ENCODE data around the gene P2RY11. TPM values are rescaled to one million over a fixed set of nuclear protein-coding genes. Genes with fewer than 3 reads are reported as not detected.

The P2RY11 gene
- total and polyA plus RNA-seq, 2 experiments from 2014 or later: 4.0 to 4.3 TPM

DNA sequence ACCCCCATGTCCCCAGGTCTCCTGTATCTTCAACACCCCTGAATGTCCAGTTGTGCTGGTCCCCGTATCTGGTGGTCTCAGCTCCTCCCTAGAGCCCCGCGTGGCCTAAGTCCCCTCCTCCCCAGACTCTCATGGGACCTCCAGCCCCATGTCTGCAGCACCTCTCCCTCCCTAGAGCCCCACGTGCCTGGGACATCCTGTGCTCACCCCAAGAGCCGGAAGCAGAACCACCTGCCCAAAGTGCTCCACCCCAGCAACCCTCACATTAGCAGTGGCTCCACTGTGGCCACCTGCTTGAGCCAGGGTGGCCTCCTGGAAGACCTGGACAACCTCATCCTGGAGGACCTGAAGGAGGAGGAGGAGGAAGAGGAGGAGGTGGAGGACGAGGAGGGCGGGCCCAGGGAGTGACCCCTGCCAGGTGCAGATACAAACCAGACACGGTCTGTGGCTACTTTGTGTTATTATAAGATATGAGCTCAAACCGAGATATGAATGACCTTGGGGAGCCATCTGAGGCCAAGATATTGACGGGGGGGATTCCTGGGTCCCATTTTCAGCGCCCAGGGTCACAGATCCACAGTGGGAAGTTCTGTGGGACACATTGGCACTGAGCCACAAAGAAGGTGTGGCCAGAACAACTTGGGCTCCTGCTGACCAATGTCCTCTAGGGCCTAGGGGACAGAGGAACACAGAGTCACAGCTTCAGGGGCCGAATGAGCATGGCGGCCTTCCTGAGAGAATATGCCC is 19.4 kb upstream of the P2RY11 start:
- H3K27ac Mint-ChIP-seq: no peak overlapping the region
- Histone ChIP-seq H3K9me2 (ENCODE audit: insufficient read depth) (no peaks in the 10 kb centered on the region), H3K4me3 (no peak overlapping the region), H3K4me1 (ENCODE audit: insufficient read depth) (no peaks in the 10 kb centered on the region; the same call in 1 of the 2 replicates), H3K27ac (ENCODE audit: low read depth) (no peak overlapping the region), H3F3A (replicated peaks; ENCODE audit: low read depth) (peaks cover 5% of the 10 kb centered on the region), H3K79me2 (replicated peaks; ENCODE audit: insufficient read depth) (no peaks in the 10 kb centered on the region), H4K20me1 (replicated peaks; ENCODE audit: insufficient read depth) (peaks cover 8% of the 10 kb centered on the region; the same call in 1 of the 2 replicates), H2AFZ (no peak overlapping the region), H3K27me3 (ENCODE audit: insufficient read depth) (peaks cover 25% of the 10 kb centered on the region), H3K4me2 (no peak overlapping the region), H3K36me3 (ENCODE audit: insufficient read depth) (no peaks in the 10 kb centered on the region)
- H3K4me3 Mint-ChIP-seq: no peak overlapping the region
- peaks cover 25% of the 10 kb centered on the region for H3K27me3 Mint-ChIP-seq (ENCODE audit: insufficient read depth, low read depth, poor library complexity)
- ATAC-seq: no peak
- no peak for TF ChIP-seq NANOG (IDR thresholded peaks at IDR 0.05; ENCODE audit: borderline replicate concordance)
- TF ChIP-seq ZNF114 (CRISPR knock-in tag; IDR thresholded peaks at IDR 0.05): no peak
- TF ChIP-seq, protein P1, sequence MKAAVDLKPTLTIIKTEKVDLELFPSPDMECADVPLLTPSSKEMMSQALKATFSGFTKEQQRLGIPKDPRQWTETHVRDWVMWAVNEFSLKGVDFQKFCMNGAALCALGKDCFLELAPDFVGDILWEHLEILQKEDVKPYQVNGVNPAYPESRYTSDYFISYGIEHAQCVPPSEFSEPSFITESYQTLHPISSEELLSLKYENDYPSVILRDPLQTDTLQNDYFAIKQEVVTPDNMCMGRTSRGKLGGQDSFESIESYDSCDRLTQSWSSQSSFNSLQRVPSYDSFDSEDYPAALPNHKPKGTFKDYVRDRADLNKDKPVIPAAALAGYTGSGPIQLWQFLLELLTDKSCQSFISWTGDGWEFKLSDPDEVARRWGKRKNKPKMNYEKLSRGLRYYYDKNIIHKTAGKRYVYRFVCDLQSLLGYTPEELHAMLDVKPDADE (IDR thresholded peaks at IDR 0.05): no peak
- TF ChIP-seq, protein P2, sequence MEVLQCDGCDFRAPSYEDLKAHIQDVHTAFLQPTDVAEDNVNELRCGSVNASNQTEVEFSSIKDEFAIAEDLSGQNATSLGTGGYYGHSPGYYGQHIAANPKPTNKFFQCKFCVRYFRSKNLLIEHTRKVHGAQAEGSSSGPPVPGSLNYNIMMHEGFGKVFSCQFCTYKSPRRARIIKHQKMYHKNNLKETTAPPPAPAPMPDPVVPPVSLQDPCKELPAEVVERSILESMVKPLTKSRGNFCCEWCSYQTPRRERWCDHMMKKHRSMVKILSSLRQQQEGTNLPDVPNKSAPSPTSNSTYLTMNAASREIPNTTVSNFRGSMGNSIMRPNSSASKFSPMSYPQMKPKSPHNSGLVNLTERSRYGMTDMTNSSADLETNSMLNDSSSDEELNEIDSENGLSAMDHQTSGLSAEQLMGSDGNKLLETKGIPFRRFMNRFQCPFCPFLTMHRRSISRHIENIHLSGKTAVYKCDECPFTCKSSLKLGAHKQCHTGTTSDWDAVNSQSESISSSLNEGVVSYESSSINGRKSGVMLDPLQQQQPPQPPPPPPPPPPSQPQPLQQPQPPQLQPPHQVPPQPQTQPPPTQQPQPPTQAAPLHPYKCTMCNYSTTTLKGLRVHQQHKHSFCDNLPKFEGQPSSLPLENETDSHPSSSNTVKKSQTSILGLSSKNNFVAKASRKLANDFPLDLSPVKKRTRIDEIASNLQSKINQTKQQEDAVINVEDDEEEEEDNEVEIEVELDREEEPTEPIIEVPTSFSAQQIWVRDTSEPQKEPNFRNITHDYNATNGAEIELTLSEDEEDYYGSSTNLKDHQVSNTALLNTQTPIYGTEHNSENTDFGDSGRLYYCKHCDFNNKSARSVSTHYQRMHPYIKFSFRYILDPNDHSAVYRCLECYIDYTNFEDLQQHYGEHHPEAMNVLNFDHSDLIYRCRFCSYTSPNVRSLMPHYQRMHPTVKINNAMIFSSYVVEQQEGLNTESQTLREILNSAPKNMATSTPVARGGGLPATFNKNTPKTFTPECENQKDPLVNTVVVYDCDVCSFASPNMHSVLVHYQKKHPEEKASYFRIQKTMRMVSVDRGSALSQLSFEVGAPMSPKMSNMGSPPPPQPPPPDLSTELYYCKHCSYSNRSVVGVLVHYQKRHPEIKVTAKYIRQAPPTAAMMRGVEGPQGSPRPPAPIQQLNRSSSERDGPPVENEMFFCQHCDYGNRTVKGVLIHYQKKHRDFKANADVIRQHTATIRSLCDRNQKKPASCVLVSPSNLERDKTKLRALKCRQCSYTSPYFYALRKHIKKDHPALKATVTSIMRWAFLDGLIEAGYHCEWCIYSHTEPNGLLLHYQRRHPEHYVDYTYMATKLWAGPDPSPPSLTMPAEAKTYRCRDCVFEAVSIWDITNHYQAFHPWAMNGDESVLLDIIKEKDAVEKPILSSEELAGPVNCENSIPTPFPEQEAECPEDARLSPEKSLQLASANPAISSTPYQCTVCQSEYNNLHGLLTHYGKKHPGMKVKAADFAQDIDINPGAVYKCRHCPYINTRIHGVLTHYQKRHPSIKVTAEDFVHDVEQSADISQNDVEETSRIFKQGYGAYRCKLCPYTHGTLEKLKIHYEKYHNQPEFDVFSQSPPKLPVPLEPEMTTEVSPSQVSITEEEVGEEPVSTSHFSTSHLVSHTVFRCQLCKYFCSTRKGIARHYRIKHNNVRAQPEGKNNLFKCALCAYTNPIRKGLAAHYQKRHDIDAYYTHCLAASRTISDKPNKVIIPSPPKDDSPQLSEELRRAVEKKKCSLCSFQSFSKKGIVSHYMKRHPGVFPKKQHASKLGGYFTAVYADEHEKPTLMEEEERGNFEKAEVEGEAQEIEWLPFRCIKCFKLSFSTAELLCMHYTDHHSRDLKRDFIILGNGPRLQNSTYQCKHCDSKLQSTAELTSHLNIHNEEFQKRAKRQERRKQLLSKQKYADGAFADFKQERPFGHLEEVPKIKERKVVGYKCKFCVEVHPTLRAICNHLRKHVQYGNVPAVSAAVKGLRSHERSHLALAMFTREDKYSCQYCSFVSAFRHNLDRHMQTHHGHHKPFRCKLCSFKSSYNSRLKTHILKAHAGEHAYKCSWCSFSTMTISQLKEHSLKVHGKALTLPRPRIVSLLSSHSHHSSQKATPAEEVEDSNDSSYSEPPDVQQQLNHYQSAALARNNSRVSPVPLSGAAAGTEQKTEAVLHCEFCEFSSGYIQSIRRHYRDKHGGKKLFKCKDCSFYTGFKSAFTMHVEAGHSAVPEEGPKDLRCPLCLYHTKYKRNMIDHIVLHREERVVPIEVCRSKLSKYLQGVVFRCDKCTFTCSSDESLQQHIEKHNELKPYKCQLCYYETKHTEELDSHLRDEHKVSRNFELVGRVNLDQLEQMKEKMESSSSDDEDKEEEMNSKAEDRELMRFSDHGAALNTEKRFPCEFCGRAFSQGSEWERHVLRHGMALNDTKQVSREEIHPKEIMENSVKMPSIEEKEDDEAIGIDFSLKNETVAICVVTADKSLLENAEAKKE (CRISPR knock-in tag; IDR thresholded peaks at IDR 0.05): no peak
- TF ChIP-seq, protein P3, sequence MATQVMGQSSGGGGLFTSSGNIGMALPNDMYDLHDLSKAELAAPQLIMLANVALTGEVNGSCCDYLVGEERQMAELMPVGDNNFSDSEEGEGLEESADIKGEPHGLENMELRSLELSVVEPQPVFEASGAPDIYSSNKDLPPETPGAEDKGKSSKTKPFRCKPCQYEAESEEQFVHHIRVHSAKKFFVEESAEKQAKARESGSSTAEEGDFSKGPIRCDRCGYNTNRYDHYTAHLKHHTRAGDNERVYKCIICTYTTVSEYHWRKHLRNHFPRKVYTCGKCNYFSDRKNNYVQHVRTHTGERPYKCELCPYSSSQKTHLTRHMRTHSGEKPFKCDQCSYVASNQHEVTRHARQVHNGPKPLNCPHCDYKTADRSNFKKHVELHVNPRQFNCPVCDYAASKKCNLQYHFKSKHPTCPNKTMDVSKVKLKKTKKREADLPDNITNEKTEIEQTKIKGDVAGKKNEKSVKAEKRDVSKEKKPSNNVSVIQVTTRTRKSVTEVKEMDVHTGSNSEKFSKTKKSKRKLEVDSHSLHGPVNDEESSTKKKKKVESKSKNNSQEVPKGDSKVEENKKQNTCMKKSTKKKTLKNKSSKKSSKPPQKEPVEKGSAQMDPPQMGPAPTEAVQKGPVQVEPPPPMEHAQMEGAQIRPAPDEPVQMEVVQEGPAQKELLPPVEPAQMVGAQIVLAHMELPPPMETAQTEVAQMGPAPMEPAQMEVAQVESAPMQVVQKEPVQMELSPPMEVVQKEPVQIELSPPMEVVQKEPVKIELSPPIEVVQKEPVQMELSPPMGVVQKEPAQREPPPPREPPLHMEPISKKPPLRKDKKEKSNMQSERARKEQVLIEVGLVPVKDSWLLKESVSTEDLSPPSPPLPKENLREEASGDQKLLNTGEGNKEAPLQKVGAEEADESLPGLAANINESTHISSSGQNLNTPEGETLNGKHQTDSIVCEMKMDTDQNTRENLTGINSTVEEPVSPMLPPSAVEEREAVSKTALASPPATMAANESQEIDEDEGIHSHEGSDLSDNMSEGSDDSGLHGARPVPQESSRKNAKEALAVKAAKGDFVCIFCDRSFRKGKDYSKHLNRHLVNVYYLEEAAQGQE (IDR thresholded peaks at IDR 0.05; ENCODE audit: unreplicated experiment): no peak
- H3K9me3 Mint-ChIP-seq: no peaks in the 10 kb centered on the region; the same call in 2 of the 3 replicates
- peaks cover 15% of the 10 kb centered on the region for H3K36me3 Mint-ChIP-seq (ENCODE audit: low read depth)
- DNase-seq (ENCODE audit: low spot score): no peak
- H3K4me1 Mint-ChIP-seq: no peaks in the 10 kb centered on the region; the same call in 2 of the 3 replicates
